ELF-1 (cell line): ENCODE data around the gene MEGF11.

Experiments
- DNase-seq: peaks from one replicate; pipeline ENCODE4 v3.0.0-alpha.2; 2016; ENCODE audit warnings: low read depth, low spot score

MEGF11 gene

DNA sequence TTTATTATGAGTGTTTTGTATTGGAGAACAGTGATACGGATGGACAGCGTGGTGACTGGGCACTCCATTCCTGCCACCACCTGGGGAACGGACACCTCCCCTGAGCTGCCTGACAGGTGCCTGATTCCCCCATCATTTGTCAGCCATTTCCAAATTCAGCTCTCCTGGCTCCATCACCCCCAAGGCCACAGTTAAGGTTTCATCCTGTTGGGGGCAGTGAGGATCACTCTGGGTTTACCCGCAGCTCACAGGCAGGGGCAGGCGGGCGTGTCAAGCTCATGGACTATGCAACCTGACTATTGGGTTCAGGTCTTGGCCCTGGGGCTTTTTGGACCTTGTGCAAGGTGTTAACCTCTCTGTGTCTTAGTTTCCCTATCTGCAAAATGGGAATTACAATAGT lies 307.9 kb downstream of the MEGF11 start:
- DNase-seq, result no peak

DNA sequence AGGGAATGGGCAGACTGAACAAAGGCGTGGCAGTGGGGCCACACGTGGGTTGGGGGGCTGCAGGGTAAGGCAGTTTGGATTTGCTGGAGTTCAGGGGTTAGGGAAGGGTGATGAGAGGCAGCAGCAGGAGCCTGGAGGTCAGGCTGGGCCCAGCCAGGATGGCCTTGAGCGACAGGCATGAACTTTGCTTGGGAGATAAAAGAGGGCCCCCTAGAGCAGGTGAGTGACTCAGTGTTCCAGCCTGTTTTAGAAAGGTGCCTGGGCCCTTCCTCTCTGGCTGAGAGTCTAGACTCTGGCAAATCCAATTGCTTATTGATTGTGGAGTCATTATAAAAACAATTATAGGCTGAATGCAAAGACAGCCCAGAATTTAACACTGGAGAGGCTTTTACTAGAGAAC lies 309.1 kb downstream of the MEGF11 start:
- DNase-seq, result no peak

DNA sequence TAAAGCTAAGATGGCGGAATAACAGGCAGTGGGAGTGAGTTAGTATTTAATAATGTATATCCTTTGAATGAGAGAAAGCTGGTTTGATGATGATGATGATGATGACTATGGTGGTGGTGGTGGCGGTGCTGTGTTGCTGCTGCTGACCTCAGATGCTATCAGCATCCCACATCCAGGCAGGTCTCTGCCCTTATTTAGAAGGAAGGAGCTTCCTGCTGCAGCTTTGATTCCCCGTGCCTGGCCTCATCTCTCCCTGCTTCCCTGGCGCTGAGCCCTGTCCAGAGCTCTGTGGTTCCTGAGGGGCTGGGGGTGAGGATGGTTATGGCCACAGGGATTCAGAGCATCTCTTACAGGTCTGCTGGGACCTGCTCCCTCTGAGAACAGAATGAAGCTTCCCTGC lies 311.1 kb downstream of the MEGF11 start:
- DNase-seq, result no peak

DNA sequence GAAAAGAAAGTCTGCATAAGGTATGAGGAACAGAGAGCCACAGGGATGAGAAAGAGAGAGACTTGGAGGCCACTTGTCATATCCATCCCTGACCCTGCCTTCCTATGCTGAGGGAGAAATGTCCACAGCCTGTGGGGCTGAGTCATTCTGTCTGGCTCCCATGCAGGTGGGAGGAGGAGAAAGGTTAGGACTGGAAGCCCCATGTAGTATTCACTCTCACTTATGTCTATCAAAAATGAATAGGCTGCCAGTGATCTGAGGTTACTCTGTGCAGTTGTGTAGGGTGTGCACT lies 313.0 kb downstream of the MEGF11 start:
- no peak for DNase-seq

DNA sequence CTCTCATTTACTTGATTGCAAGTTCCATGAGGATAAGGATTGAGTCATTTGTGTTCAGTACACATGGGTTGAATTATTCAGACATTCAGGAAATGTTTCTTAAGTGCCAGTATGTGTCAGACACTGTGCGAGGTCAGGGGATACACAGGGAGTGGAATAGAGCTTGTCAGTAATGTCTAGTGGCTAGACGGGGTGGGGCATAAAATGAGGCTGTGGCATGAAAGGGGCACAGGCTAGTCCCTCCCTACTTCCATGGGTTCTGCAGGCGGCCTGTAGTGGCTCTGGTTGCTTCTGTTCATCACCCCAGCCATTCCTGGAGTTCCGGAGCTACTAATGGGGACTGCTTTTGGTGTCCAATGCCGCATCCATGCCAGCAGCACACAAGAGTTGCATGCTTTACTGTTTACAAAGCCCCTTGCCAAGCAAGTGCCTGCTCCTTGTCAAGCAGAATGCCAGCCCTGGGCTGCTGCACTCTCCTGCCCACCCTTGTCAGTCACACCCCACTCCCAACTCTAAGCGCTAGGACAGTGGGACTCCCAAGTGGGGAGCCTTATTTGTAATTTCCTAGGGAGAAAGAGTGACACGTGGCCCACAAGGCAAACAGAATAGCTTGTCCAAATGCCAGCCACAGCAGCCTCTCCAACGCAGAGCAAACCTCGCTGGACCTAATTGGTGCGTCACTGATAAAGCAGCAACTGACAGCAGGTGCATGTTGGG lies 313.5 kb downstream of the MEGF11 start:
- DNase-seq, result no peak

DNA sequence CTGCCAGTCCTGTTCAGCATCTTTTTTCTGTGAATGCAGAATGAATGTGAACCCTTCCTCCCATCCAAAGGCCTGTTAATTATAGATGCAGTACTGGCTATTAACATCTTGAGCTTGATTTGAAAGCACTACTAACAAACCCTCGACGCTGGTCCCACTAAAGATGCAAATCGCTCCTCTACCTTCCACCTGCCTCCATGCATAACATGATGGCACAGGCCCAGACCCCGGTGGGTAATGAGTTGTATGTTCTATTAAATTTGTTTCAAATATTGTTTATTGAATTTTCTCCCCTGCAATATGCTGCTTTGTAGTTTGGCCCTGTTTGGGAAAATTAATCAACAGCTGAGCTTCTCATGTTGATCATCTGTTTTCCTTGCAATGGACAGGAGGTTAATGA lies 314.9 kb downstream of the MEGF11 start:
- DNase-seq, result no peak

DNA sequence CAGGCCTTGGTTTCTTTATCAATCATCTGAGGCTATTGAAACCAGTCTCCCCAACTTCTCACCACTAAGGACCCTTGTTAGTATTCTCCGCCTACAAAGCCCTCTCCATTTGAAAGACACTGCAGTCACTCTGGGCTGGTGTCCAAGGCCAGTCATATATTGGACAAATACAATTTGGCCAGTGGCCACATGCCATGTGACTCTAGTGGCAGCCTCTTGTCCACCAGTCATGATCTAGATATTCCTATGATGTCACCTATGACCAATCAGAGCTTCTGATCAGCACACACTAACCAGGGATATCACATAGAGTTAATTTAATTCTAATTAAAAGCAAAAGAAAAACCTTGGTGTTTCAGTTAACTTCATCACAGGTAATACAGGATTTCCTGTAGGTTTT lies 316.1 kb downstream of the MEGF11 start:
- no peak for DNase-seq

DNA sequence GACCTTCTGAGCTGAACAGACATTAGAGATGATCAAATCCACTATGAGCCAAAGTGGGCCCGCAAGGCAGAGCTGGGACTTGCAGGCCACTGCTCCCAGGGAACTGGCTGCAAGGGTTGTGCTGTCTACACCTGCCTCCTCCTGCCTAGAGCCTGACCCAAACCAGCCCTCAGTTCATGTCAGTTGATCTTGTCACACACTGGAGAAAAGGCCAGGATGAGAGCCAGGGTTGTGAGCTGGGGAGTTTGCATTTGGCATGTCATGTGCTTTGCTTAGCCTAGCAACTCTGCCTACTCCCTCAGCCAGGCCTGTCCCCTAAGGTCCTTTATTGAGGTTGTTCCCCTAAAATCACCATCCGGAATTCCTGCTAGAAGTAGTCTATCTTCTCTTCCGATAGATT lies 316.5 kb downstream of the MEGF11 start:
- DNase-seq, result no peak

DNA sequence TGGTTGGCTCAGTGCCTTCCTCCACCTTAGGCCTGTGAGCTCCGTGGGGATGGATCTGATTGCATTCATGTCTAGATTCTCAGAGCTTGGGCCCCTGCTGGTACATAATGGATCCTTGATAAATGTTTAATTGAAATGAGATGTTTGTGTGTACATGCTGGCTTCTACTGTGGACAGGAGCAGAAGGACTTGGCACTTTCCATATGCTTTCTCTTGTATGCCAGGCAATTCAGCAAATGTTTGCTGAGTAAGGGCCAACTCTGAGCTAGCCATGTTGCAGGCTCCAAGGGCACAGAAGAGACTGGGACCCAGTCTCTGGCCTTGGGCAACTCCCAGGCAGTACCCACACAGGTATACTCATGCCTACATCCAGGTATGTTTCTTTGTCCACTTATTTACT lies 317.3 kb downstream of the MEGF11 start:
- no peak for DNase-seq

DNA sequence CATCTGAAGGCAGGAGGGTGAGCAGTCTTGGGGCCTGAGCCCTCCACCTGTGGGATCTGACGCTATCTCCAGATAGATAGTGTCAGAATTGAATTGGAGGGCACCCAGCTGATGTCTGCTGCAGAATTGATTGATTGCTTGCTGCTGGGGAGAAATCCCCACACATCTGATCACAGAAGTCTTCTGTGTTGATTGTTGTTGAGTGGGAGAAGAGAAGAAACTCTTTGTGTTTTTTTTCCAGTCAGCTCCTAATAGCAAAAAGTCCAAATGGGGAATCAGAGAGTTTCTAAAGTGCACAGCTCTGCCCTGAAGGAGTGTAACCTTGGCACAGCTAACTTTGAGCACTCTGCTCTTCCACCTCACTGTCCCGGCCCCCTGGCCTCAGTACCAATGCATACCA lies 318.2 kb downstream of the MEGF11 start:
- DNase-seq, result no peak

DNA sequence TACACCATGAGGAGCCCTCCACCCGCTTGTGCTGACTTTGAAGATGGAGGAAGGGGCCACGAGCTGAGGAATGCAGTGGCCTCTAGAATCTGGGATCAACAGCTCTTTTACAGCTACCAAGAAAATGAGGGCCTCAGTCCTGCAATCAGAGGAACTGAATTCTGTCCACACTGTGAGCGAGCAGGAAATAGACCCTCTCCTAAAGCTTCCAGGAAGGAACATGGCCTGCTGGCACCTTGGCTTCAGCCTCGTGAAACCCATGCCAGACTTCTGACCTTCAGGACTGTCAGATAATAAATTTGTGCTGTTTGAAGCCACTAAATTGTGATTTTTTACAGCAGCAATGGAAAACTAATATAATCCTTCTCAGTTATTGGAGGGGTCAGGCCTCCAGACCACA lies 322.3 kb downstream of the MEGF11 start:
- no peak for DNase-seq

DNA sequence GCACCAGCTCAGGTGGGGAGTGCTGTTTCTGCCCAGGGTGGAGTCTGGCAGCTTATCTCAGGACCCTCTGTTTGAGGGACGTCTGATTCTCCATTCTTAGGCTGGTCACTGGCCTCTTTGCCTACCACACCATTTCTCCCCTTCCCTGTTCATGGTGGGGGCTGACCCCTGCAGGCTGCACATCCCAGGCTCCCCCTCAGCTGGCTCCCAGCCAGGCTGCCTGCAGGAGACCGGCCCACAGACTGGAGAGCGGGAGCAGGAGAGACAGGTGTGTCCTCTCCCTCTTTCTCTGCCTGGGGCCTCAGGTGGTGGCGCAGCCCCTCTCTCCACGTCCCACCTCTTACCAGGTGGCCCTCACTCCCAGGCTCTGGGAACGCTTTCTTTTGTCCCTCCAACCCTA lies 323.4 kb downstream of the MEGF11 start:
- DNase-seq, result no peak

DNA sequence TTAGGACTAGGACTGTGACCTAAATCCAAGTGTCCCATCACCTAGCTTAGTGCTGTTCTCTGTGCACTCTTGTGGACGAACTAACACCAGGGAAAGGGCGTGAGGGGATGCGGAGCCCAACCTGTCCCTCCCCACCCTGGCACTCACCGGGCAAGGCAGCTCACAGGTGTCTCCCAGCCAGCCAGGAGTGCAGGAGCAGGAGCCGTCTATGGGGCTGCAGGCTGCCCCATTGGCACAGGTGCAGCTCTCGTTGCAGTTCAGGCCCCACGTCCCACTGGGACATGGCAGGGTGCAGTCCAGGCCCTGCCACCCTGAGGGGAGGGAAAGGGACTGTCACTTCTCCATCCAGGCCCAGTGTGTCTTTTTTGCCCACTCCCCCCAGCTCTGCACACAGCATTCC lies 324.0 kb downstream of the MEGF11 start:
- no peak for DNase-seq

DNA sequence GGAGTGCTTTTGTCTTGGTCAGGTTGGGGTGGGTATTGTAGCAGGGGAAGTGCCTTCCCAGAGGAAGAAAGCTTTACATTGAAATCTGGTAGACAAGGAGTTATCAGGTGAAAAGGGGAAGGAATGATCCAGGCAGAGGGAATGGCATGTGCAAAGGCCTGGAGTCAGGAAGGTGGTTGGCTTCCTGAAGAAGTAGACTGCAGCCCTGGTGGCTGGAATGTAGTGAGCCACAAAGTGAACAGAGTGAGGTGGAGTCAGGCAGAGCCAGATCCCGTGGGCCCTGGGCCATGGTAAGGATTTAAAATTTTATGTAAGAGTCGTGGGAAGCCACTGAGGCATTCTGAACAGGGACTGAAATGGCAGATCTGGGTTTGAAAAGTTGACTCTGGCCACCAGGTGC lies 326.0 kb downstream of the MEGF11 start:
- peak; percentile 32 for DNase-seq

DNA sequence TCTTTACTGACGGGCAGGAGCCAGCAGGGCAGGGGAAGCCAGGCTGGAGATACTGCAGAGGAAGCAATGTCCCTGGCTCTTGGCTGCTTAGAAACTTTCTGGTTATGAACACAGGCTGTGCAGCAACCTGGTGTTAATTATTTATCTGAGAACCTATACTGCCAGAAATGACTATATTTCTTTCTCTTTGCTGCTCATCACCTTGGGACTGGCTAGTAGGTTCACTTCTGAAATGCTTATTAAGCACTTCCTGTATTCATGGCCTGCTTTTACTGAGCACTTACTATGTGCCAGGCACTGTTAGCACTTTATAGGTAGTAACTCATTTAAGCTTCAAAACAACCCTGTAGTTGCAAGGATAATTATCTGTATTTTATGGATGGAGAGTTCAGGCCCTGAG lies 326.7 kb downstream of the MEGF11 start:
- no peak for DNase-seq

DNA sequence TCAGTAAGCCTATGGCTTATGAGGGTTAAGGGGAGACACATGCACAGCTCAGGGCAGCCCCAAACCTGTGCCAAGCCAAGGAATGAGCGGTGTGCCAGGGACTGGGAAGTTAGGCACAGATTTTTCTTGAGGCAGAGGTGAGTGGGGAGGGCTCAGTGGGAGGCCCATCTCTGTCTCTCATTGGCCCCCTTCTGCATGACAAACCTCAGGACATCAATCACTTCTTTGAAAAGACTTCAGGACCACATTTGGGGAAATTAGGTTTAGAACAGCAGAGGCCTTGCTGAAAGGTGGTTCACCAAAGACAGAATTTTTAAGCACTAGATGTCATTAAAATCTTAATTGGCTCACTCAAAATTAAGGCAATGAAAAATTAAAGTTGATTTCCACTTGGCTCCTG lies 327.1 kb downstream of the MEGF11 start:
- peak; percentile 18 for DNase-seq

DNA sequence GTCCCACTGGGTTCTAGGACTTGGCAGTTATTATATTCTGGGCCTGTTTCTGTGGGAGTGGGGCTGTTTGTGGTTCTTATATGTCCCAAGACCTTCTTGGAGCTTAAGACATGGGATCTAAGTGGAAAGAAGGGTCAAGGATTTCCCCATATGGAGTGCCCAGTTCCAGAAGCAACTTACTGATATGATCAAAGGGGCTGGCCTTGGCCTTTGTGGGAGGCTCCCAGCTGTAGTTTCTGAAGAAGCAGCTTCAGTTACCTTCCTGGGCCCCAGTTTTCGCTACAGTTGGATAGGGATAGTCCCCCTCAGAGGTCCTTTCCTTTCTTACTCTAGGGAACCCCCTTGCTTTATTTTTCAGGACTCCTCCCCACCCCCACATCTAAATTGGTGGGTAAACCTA lies 328.2 kb downstream of the MEGF11 start:
- DNase-seq, result no peak

DNA sequence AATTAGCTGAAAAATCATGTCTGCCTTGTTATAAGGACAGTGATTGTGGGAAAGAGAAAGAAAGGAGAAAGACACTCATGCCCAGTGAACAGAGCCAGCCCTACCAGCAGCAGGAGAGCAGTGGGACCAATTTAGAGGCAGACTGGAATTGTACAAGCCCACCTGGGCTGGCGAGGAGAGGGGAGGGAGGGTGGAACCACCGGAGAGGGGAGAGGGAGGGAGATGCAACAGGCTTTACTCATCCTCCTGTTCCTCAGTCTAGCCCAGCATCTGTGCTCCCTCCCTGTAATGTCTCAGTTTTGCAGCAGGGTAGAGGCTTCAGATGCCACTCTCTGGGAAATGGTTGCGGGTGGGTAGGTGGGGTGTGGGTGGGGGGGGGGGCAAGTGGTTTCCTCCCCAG lies 329.5 kb downstream of the MEGF11 start:
- DNase-seq, result no peak

DNA sequence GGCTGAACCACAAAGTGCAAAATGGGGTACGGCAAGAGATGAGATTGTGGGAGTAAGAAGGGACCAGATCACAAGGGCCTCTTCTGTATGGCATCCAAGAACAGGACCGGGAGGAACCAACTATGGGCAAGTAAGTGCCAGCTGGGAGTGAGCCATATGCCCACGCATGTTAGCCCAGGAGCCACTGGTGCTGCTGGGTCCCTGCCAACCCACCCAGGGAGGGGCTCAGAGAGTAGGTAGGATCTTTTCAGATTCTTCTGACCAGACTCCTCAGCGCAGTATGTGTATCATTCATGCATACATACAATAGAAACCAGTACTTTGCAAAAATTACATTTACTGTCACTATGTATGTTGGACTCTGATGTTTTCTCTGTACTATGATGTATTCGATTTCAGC lies 330.3 kb downstream of the MEGF11 start:
- DNase-seq, result no peak

DNA sequence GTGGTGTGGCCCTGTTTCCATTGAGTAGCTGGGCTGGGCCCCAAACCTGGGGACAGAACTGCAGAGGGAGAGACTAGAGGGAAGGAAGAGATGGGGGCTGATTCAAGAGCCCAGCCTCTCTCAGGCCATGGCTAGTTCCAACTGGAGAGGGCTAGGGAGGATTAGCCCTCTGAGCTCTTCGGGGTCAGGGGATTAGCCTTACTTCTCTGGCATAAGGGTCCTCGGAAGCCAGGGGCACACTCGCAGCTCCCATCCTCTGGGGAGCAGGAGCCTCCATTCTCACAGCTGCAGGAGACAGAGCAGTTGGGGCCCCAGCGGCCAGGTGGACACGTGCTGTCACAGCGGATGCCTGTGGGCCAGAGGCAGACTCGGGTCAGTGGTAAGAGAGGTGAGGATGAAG lies 330.9 kb downstream of the MEGF11 start:
- DNase-seq, result no peak

DNA sequence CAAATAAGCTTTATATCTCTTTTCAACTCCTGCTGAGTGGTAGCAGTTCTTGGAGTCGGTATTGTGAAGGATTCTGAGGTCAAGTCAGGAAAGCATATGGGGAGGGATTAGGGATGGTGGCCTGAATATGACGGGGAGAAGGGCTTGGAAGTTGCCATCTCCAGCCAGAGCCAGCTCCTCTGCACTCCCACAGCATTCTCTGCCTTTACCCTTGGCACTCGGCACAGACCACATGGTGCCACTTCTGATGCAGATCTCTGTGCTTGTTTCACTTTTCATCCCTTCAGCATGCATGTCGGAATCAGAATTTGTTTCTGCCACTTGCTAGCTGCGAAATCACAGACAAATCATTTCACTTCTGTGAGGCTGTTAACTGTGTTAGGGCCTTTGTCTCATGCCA lies 331.8 kb downstream of the MEGF11 start:
- no peak for DNase-seq

DNA sequence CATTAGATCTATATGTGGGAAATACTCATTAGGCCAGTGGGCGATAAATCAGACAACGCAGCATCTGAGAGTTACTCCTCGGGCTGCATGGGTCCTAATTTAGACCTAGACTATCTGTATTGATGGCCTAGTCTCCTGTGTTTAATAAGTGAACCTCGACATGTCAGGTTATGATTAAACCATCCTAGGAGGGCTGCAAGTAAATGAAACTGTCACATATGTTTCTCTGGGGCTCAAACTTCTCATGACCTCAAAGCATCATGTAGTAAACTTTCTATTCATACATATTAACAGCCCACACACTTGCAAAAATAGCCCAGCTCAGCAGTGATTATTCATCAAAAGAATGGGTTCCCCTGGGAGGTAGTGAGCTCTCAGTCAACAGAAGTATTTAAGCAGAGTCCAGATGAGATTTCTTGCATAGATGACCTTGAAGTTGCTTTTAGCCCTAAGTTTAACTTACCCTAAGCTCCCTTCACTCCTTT lies 332.7 kb downstream of the MEGF11 start:
- DNase-seq, result no peak

DNA sequence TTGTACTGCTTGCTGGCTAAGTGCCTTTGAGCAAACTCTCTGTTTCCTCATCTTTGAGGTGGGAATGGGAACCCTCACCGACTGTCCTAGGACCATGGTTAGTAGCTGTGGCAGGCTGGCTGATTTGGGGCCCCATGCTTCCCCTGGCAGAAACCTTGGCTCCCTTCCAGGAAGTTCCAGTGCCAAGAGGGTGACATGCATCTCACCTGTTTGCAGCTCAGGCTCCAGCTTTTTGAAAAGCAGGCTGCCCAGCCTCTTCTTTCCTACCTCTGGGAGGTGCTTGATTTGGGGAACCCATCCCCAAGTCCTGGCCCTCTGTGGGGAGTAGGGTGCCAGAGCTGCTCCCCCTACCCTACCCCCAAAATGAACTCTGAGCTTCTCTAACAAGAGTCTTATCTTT lies 333.4 kb downstream of the MEGF11 start:
- DNase-seq, result no peak

DNA sequence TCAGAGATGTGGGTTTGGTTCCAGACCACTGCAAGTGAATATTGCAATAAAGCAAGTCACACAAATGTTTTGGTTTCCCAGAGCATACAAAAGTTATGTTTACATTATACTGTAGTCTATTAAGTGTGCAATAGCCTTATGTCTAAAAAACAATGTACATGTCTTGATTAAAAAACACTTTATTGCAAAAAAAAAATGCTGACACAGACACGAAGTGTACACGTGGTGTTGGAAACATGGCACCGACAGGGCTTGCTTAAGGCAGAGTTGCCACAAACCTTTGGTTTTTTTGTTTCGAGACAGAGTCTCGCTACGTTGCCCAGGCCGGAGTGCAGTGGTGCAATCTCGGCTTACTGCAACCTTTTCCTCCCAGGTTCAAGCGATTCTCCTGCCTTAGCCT lies 334.2 kb downstream of the MEGF11 start:
- no peak for DNase-seq
